HL-60/S4 (cell line): ENCODE measurements around the gene MRPL51.

Source experiments
- in situ Hi-C: fragments of 300-500 bp; cut with MboI; formaldehyde crosslinking; loops from 2 replicates; pipeline ENCODE4 v1.14.3; 2022; ENCODE audit warnings: low sequenced_read_pairs

Gene MRPL51

GRCh38 chr12:6462234-6462995, 30.6 kb downstream of the MRPL51 start:
- in situ Hi-C loops, result loop anchor here (5.0 kb wide), 1 partner anchor 40 kb away; no protein-coding TSS in a partner anchor

GRCh38 chr12:6461401-6462233, 31.4 kb downstream of the MRPL51 start:
- in situ Hi-C loops, result loop anchor here (5.0 kb wide), 1 partner anchor 39 kb away; no protein-coding TSS in a partner anchor

- in situ Hi-C loops, result loop anchor here (5.0 kb wide), 1 partner anchor 39 kb away; no protein-coding TSS in a partner anchor
These were observed 32.2 kb downstream of the MRPL51 start for GRCh38 chr12:6460751-6461371.

- in situ Hi-C loops, result no loop called here
These were observed 34.1 kb downstream of the MRPL51 start for GRCh38 chr12:6459004-6459337.

- in situ Hi-C loops, result no loop called here
These were observed 34.6 kb downstream of the MRPL51 start for GRCh38 chr12:6458281-6459003.

- in situ Hi-C loops, result no loop called here
These were observed 35.7 kb downstream of the MRPL51 start for GRCh38 chr12:6457220-6457945.

GRCh38 chr12:6452944-6453630, 40.0 kb downstream of the MRPL51 start:
- in situ Hi-C loops, result no loop called here

GRCh38 chr12:6452245-6452943, 40.7 kb downstream of the MRPL51 start:
- in situ Hi-C loops, result no loop called here

- in situ Hi-C loops, result no loop called here
These were observed 41.5 kb downstream of the MRPL51 start, which contains the start of gene TAPBPL for GRCh38 chr12:6451348-6452244. Gene TAPBPL, plus strand, starts transcription at chr12:6452042. Its CDS starts 207 bp downstream, at chr12:6452249.

GRCh38 chr12:6450869-6451347, 42.2 kb downstream of the MRPL51 start:
- in situ Hi-C loops, result no loop called here

- in situ Hi-C loops, result no loop called here
These were observed 42.8 kb downstream of the MRPL51 start for GRCh38 chr12:6450091-6450868.

GRCh38 chr12:6444704-6445688, 48.1 kb downstream of the MRPL51 start, which contains the start of gene CD27:
Gene CD27, plus strand, starts transcription at chr12:6444955. Its CDS starts 141 bp downstream, at chr12:6445096.
- in situ Hi-C loops, result no loop called here

GRCh38 chr12:6444031-6444430, 49.0 kb downstream of the MRPL51 start:
- in situ Hi-C loops, result no loop called here

- in situ Hi-C loops, result no loop called here
These were observed 49.6 kb downstream of the MRPL51 start for GRCh38 chr12:6443361-6443983.

GRCh38 chr12:6442836-6443235, 50.2 kb downstream of the MRPL51 start:
- in situ Hi-C loops, result no loop called here
